RWPE1 (cell line): ENCODE results near the gene ZNF350.

ENCODE experiments used
- CTCF ChIA-PET: fragments of 350-600 bp; sonication (Branson Sonifier 250); formaldehyde crosslinking; extraction: SDS; loops from one replicate; lab custom pipeline; 2021; lab: Yijun Ruan, JAX
- POLR2A ChIA-PET: fragments of 400-600 bp; formaldehyde crosslinking; extraction: SDS; loops from one replicate; lab custom pipeline; 2020; ENCODE audit warnings: antibody characterized with exemption; ENCODE audit not compliant: low non-redundant PET; lab: Yijun Ruan, JAX
- DNase-seq: peaks from one replicate; pipeline ENCODE4 v3.0.0; 2012; ENCODE audit warnings: low spot score
- H3K27ac ChIP-seq: fragments of 450-650 bp; 2 replicates; pipeline ENCODE4 v1.5.1; 2017
- CTCF ChIP-seq: fragments of 450-650 bp; conservative IDR thresholded peaks from 2 replicates; pipeline ENCODE4 v1.5.1; 2017; ENCODE audit warnings: low read depth, mild to moderate bottlenecking

ZNF350 gene

DNA sequence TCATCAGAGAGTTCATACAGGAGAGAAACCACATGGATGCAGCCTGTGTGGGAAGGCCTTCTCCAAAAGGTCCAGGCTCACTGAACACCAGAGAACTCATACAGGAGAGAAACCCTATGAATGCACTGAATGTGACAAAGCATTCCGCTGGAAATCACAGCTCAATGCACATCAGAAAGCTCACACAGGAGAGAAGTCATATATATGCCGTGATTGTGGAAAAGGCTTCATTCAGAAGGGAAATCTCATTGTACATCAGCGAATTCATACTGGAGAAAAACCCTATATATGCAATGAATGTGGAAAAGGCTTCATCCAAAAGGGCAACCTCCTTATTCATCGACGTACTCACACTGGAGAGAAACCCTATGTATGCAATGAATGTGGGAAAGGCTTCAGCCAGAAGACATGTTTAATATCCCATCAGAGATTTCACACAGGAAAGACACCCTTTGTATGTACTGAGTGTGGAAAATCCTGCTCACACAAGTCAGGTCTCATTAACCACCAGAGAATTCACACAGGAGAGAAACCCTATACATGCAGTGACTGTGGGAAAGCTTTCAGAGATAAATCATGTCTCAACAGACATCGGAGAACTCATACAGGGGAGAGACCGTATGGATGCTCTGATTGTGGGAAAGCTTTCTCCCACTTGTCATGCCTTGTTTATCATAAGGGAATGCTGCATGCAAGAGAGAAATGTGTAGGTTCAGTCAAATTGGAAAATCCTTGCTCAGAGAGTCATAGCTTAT is 41.7 kb downstream of the ZNF350 start:
- CTCF ChIA-PET = interaction anchor here (0.5 kb wide), 1 partner anchor 100 kb away, joined by 3 read pairs; no protein-coding TSS in a partner anchor
- POLR2A ChIA-PET = no interaction called here

GRCh38 chr19:51938936-51939335 is 47.7 kb downstream of the ZNF350 start:
- no peak for TF ChIP-seq CTCF
- ChIA-PET CTCF (interaction anchor here (0.6 kb wide), 1 partner anchor 19 kb away, joined by 4 read pairs; no protein-coding TSS in a partner anchor), POLR2A (no interaction called here)
- no peak overlapping the region for H3K27ac ChIP-seq
- no peak for DNase-seq

More for the DNA sequence above, 41.7 kb downstream of the ZNF350 start:
- no peak overlapping the region for H3K27ac ChIP-seq
- TF ChIP-seq CTCF = no peak
- DNase-seq = no peak

GRCh38 chr19:51931921-51932320 is 54.7 kb downstream of the ZNF350 start:
- no peak overlapping the region for H3K27ac ChIP-seq
- DNase-seq = no peak
- ChIA-PET POLR2A (no interaction called here), CTCF (no interaction called here)
- no peak for TF ChIP-seq CTCF

GRCh38 chr19:51927859-51928258 is 58.8 kb downstream of the ZNF350 start:
- no peak for DNase-seq
- POLR2A ChIA-PET = no interaction called here
- CTCF ChIA-PET = no interaction called here
- H3K27ac ChIP-seq = peak overlapping the region; percentile 82
- TF ChIP-seq CTCF = no peak

GRCh38 chr19:51926784-51927741 is 59.6 kb downstream of the ZNF350 start, which contains the start of gene ZNF613:
Gene ZNF613, plus strand, starts transcription at chr19:51927472. Its CDS starts 8,749 bp downstream, at chr19:51936221.
- POLR2A ChIA-PET = no interaction called here
- peak; percentile 77 for DNase-seq
- TF ChIP-seq CTCF = 0 out of 2 replicates have a peak, but pooled peaks have one; percentile 11
- peak within 1 kb of the TSS; percentile 82 for H3K27ac ChIP-seq
- CTCF ChIA-PET = interaction anchor here (0.6 kb wide), 1 partner anchor 59 kb away, joined by 4 read pairs; no protein-coding TSS in a partner anchor

DNA sequence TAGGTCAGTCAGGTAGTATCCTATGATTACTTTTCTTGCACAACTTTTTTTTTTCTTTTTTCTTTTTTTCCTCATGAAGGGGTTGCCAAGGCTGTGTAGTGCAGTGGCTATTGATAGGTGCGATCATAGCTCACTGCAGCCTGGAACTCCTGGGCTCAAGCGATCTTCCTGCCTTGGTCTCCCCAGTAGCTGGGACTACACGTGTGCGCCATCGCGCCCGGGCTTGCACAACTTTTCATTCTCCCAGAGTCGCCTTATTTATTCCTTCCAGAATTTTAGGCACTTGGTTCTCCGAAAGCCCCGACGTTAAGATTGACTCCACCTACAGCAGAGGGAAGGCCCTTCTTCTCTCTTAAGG is 60.2 kb downstream of the ZNF350 start:
- peak overlapping the region; percentile 82 for H3K27ac ChIP-seq
- DNase-seq = no peak
- no peak for TF ChIP-seq CTCF
- CTCF ChIA-PET = no interaction called here
- POLR2A ChIA-PET = no interaction called here
